Fibroblast of skin of right biceps (primary cell): Measurements from ENCODE around the gene TNNC1.

Source experiments
- DNase-seq: peaks from one replicate; pipeline ENCODE4 v3.0.0-alpha.2; 2013

Gene TNNC1

DNA sequence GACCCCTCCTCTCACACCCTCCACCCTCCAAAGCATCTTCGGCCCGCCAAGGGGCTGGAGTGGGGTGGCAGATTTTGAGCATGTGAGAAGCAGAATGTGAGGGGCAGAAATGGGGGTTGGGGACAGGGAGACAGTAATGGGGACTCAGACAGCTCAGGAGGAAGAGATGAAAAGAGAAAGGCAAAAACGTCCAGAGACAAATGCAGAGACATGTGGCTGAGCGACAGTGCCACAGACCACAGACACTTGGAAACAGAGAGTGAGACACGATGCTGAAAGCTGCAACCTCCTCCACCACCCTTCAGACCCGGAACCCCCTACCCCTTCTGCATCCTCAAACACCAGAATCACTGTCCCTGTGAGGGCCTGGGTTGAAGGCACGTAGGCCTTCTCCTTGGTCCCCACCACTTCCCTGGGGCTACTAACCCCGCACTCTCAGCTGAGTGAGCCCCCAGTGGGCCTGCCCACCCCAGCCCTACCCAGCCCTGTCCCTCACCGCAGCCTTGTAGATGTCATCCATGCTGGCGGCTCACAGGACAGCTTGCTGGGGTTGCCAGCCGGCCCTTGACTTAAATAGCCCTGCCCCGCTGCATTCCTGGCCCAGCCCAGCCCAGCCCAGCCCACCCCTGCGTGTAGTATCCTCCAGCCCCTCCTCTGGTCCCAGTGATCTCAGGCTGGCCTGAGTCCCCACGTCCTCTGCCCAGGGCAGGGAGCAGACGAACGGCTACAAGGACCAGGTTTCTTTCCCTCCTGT is at the start of gene TNNC1:
TNNC1 (minus strand) TSS at position 546 of the 754 bp plus-strand sequence; CDS start at position 520, 26 bp downstream.
- DNase-seq: no peak

DNA sequence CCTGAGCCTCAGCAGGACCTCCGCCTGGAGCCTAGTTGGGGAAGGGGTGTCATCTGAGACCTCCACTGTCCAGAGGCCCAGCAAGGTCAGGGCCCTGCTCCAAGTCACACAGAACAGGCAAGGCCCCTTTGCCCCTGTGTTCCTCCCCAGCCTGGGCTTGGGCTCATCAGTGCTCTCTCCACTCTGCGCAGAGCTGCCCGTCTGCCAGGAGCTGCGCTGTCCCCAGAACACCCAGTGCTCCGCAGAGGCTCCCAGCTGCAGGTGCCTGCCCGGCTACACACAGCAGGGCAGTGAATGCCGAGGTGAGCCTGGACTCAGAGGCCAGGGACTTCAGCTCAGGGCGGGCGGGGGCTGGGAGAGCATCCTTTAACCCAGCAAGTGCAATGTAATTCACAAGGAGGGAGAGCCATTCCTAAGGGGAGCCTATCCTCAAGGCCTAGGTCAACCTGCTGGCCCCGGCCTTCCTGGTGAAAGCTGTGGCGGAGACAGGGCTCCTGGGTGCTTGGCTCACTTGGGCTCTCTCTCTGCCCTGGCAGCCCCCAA is 49.0 kb upstream of the TNNC1 start:
- no peak for DNase-seq

DNA sequence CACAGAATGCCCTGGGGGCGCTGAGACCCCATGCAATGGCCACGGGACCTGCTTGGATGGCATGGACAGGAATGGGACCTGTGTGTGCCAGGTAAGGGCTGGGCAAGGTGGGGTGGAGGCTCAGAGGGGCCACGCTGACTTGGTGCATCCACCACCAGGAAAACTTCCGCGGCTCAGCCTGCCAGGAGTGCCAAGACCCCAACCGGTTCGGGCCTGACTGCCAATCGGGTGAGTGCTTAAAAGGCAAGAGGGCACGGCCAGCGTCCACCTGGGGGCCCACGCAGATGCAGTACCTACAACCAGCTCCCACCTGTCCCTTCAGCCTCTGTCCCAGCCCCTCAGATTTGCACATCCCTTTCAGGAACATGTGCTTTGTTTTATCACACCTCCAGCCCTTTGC is 48.2 kb upstream of the TNNC1 start:
- no peak for DNase-seq

GRCh38 chr3:52501046-52501445 is 47.2 kb upstream of the TNNC1 start:
- no peak for DNase-seq

DNA sequence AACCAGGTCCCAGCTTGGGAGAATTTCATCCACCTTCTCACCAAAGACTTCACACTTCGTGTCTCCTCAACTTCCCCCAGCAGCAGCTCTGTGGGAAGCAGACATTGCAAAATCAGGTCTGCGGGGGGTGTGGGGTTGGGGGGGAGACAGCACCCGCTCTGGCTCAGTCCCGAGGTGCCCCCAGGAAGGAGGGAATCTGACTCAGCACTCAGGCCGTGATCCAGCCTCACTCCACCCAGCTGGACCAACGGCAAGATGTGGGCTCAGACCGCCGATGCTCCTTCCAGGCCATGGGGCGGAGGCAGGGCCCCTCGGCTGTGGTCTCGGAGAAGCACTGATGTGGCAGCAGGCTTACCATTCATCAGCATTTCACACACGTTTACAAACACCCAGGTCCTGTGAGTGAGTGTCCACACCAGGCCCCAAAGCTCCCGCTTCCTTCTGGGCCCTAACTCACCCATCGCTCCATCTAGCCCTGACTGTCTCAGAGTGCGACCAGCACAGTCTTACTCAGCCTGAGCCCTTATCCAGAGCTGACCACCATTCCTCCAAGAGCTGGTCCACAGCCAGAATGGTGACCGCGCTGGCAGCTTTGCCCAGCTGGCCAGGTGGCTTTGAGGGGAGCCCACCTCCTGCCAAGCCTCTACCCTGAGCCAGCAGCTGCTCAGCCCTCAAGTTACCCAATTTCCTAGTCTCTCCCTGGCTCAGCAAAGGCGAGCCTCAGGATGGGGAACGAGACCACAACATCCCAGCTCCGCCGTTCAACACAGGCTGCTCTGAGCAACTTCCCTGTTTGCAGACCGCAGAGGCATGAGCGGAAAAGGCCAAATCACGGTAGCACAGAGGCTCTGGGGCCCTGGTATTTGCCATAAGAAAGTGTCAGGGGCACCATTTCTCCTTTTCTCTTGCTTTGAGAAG is 44.6 kb upstream of the TNNC1 start:
- peak; percentile 22 for DNase-seq

GRCh38 chr3:52495777-52496602 is 42.1 kb upstream of the TNNC1 start:
- DNase-seq: no peak

DNA sequence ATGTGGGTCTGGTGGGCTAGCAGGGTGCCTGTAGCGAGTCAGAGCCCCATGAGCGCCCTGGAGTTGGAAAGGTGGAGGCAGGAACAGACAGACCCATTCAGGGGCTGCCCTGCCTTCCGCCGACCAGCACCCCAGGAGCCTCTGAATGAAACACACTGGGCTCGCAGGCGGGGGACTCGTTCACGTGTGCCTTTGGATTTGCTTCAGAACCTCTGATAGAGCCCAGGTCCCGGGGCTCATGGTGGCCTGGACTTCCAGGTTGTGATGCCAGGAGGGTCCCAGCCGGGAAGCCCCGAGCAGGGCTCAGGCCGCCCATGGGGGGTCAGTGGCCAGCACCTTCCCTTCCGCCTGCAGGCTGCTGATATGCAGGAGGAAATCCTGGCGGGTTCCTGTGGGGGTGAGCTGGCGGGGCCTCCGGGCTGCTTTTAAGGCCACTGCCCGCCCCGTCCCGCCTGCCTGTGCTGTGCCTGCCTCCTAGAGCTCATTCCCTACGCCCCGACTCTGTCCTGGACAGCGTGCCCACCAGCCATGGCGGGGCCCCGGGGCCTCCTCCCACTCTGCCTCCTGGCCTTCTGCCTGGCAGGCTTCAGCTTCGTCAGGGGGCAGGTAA is 41.1 kb upstream of the TNNC1 start, which contains the start of gene STAB1:
STAB1 (plus strand) TSS at position 453 of the 610 bp plus-strand sequence; CDS start at position 529, 76 bp downstream.
- no peak for DNase-seq

GRCh38 chr3:52494445-52494844 is 40.6 kb upstream of the TNNC1 start:
- DNase-seq: no peak

- no peak for DNase-seq
These were observed 39.6 kb upstream of the TNNC1 start for GRCh38 chr3:52493232-52494017.

- no peak for DNase-seq
These were observed 38.2 kb upstream of the TNNC1 start for GRCh38 chr3:52492059-52492458.

DNA sequence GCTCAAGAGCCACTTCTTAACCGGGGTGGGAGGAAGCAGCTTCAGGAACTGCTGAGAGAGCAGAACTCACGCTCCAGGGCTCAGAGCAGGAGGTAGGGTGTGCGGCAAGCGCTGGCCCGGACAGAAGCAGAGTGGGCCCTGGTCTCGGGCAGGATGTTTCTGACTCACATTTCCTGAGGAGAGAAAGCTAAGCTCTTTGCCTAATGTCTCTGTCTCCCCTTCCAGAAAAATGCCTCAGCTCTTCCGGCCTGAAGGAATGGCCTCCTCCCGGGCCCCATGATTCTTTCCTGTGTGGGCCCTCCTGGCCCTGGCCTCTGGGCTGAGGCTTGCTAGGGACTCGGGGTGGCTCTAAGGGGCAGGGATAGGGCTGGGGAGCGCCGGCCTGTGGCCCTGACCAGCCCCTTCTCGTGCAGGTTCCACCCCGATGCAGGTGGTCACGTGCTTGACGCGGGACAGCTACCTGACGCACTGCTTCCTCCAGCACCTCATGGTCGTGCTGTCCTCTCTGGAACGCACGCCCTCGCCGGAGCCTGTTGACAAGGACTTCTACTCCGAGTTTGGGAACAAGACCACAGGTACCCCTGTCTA is 37.2 kb upstream of the TNNC1 start:
- DNase-seq: no peak

- no peak for DNase-seq
These were observed 36.4 kb upstream of the TNNC1 start for GRCh38 chr3:52490035-52490938.

- DNase-seq: no peak
These were observed 35.6 kb upstream of the TNNC1 start for GRCh38 chr3:52489453-52489852.

DNA sequence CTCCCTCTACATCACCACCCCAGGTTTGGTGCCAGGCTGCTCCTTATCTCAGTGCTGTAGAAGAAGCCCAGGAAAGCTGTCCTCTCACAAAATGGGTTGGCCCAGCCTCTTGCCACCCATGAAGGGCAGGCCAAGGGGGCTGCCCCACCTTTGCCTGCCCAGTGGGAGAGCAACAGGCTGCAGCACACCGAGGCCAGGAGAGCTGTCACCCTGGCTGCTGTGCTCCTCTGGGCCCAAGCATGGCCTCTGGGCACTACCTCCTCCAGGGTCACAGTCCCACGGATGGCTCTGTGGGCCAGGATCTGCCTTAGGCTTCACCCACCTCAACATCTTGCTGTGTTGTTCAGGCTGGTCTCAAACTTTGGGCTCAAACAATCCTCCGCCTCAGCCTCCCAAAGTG is 34.9 kb upstream of the TNNC1 start:
- no peak for DNase-seq

DNA sequence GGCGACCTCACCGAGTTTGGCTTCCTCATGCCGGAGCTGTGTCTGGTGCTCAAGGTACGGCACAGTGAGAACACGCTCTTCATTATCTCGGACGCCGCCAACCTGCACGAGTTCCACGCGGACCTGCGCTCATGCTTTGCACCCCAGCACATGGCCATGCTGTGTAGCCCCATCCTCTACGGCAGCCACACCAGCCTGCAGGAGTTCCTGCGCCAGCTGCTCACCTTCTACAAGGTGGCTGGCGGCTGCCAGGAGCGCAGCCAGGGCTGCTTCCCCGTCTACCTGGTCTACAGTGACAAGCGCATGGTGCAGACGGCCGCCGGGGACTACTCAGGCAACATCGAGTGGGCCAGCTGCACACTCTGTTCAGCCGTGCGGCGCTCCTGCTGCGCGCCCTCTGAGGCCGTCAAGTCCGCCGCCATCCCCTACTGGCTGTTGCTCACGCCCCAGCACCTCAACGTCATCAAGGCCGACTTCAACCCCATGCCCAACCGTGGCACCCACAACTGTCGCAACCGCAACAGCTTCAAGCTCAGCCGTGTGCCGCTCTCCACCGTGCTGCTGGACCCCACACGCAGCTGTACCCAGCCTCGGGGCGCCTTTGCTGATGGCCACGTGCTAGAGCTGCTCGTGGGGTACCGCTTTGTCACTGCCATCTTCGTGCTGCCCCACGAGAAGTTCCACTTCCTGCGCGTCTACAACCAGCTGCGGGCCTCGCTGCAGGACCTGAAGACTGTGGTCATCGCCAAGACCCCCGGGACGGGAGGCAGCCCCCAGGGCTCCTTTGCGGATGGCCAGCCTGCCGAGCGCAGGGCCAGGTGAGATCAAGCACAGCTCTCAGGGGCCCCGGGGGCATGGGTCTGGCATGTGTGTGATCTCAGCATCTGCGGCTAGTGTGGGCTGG is 34.2 kb upstream of the TNNC1 start:
- no peak for DNase-seq

- no peak for DNase-seq
These were observed 33.4 kb upstream of the TNNC1 start for GRCh38 chr3:52487050-52487787.

GRCh38 chr3:52484680-52485461 is 31.0 kb upstream of the TNNC1 start:
- DNase-seq: no peak
